ENCODE results near the gene MS4A13.
"Not testable (repeated sequence)": the region's sequence is repeated elsewhere in the genome, so short reads cannot be mapped to it uniquely, and the experiment has no call there.

Gene MS4A13

DNA sequence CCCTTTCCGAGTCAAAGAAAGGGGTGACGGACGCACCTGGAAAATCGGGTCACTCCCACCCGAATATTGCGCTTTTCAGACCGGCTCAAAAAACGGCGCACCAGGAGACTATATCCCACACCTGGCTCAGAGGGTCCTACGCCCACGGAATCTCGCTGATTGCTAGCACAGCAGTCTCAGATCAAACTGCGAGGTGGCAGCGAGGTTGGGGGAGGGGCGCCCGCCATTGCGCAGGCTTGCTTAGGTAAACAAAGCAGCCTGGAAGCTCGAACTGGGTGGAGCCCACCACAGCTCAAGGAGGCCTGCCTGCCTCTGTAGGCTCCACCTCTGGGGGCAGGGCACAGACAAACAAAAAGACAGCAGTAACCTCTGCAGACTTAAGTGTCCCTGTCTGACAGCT lies 17.2 kb downstream of the MS4A13 start:
- not testable (repeated sequence) for DNase-seq

DNA sequence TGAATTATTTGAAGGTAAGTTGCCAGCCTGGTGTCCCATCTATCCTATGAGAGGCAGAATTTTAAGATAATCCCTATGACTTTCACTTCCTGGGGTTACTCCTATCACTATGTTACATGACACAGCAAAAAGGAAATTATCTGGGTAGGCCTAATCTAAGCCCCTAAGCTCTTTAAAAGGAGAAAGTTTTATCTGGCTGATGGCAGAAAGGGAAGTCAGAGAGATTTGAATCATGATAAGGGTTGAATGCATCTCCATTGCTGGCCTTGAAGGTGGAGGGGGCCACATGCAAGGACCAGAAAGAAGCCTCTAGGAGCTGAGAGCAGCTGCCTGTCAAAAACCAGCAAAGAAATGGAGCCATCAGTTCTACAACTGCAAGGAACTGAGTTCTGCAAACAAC lies 23.4 kb downstream of the MS4A13 start:
- not testable (repeated sequence) for DNase-seq

DNA sequence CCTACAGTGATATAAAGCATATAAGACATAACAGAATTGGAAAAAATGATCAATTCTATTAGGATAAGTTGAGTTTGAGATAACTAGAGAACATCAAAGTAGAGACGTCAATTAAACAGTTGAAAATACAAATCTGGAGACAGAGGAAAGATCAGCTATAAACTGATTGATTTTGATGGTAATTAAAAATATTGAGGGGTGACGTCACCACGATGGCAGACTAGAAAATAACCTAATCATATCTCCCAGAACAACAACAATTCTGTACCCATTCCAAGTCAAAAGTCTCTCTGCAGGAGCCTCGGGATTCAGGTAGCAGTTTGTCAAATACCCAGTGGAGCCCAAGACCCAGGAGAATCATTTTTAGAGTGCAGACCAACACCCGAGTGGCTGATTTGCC lies 28.9 kb downstream of the MS4A13 start:
- no peak for DNase-seq

DNA sequence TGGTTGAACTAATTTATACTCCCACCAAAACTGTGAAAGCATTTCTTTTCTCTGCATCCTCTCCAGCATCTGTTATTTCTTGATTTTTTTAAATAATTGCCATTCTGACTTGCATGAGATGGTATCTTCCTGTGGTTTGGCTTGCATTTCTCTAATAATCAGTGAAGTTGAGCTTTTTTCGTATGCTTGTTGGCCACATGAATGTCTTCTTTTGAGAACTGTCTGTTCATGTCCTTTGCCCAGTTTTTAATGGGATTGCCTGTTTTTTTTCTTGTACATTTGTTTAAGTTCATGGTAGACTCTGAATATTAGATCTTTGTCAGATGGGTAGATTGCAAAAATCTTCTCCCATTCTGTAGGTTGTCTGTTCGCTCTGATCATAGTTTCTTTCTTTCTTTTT lies 46.1 kb downstream of the MS4A13 start:
- no peak for DNase-seq

DNA sequence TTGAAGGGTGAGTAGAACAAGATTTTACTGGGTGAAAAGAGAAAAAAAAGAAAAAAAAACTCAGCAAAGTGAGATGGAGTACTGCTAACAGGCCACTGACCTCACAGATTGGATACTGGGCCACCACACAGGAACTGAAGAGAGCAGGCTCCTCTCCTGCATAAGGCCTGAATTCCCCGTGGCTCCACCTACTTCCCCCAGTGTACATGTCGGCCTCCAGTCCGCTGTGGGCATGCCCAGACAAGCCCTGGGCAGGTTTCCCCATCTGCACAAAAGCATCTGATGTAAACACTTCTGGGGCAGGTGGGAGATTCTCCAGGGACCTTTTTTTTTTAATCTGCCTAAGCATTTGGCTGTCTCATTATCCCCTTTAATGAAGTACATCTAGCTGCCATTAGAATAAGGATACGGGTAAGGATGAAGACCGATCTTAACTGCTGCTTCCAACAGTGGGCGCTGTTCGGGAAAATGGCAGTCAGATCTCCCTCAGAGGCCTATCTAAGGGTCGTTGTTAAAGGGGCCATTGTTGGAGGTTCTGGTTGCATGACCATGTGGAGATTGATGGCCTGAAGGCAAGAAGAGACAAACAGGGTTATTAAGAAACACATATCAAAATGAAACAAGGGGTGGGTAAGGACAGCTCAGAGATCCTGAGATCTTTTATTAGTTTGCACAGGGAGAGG lies 48.5 kb downstream of the MS4A13 start:
- no peak for DNase-seq

DNA sequence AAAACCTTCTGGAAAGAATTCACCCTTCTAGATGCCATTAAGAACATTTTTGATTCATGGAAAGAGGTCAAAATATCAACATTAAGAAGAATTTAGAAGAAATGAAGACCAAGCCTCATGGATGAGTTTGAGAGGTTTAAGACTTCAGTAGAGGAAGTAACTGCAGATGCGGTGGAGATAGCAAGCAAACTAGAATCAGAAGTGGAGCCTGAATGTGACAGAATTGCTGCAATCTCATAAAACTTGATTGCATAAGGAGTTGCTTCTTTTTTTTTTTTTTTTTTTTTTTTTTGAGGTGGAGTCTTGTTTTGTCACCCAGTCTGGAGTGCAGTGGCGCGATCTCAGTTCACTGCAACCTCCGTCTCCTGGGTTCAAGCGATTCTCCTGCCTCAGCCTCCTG lies 51.6 kb downstream of the MS4A13 start:
- DNase-seq, result no peak

DNA sequence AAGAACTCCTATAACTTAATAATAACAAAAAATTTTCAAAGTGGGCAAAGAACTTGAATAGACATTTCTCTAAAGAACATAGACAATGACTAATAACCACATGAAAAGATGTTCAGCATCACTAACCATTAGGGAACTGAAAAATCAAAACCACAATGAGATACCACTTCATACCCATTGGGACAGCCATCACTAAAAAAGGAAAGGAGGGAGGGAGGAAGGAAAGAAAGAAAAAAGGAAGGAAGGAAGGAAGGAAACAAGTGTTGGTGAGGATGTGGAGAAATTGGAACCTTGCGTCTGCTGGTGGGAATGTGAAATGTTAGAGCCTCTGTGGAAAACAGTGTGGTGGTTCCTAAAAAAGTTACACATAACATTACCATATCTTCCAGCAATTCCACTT lies 55.8 kb downstream of the MS4A13 start:
- no peak for DNase-seq

DNA sequence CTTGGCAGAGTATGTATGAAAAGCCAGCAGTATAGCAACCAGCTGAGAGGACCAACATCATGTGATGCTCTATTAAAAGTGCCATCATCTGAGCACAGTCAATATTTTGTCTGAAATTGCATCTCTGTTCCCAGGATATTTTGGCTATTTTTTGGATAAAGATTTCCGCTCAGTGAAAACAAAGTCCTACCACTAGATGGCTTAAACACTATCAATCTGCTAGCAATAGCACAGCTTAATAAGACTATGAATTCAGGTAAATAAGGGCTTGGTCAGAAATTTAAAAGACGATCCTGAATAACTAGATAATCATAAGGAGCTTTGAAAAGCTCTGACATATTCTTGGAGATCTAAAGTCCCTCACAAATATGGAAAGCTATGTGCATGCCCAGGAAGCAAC lies 74.4 kb downstream of the MS4A13 start:
- no peak for DNase-seq
